ACC112 (cell line): ENCODE results near the gene NNMT.

ENCODE experiments used
- H2AFZ ChIP-seq: fragments of 200-600 bp; sonication (generic); one replicate; pipeline ENCODE4 v1.6.0; 2017; ENCODE audit warnings: antibody characterized with exemption, low read length; ENCODE audit not compliant: unreplicated experiment
- H3K27ac ChIP-seq: fragments of 200-600 bp; sonication (generic); 2 replicates; pipeline ENCODE4 v1.5.1; 2014; ENCODE audit warnings: low read depth, mild to moderate bottlenecking, antibody characterized with exemption, low read length, moderate library complexity
- H3K27me3 ChIP-seq: fragments of 200-600 bp; sonication (generic); 2 replicates; pipeline ENCODE4 v1.6.1; 2014; ENCODE audit warnings: mild to moderate bottlenecking, antibody characterized with exemption, low read length, moderate library complexity, mixed read lengths; ENCODE audit not compliant: insufficient read depth
- H3K36me3 ChIP-seq: fragments of 200-600 bp; sonication (generic); 2 replicates; pipeline ENCODE4 v1.6.1; 2016; ENCODE audit warnings: mild to moderate bottlenecking, antibody characterized with exemption, low read length, moderate library complexity, mixed read lengths; ENCODE audit not compliant: insufficient read depth
- H3K4me1 ChIP-seq: fragments of 200-600 bp; sonication (generic); one replicate; pipeline ENCODE4 v1.6.1; 2016; ENCODE audit warnings: low read length, mixed read lengths; ENCODE audit not compliant: insufficient read depth, unreplicated experiment, control insufficient read depth
- H3K4me3 ChIP-seq: fragments of 200-600 bp; sonication (generic); 2 replicates; pipeline ENCODE4 v1.5.1; 2014; ENCODE audit warnings: mild to moderate bottlenecking, low read depth, low read length
- H3K79me2 ChIP-seq: fragments of 200-600 bp; sonication (generic); one replicate; pipeline ENCODE4 v1.6.0; 2016; ENCODE audit warnings: low read length; ENCODE audit not compliant: control insufficient read depth, unreplicated experiment, insufficient read depth

The NNMT gene

GRCh38 chr11:114263513-114264170, 32.6 kb upstream of the NNMT start:
- Histone ChIP-seq H3K4me1 (peaks cover 2% of the 10 kb centered on the region), H3K27ac (no peak overlapping the region), H3K4me3 (no peak overlapping the region), H3K36me3 (no peaks in the 10 kb centered on the region), H2AFZ (no peak overlapping the region), H3K79me2 (no peaks in the 10 kb centered on the region), H3K27me3 (no peaks in the 10 kb centered on the region)

GRCh38 chr11:114264381-114264780, 31.8 kb upstream of the NNMT start:
- H3K27ac ChIP-seq: no peak overlapping the region
- H3K4me3 ChIP-seq: no peak overlapping the region
- no peaks in the 10 kb centered on the region for H3K4me1 ChIP-seq
- H3K79me2 ChIP-seq: no peaks in the 10 kb centered on the region
- no peaks in the 10 kb centered on the region for H3K36me3 ChIP-seq
- no peaks in the 10 kb centered on the region for H3K27me3 ChIP-seq
- no peak overlapping the region for H2AFZ ChIP-seq

- no peak overlapping the region for H2AFZ ChIP-seq
- no peaks in the 10 kb centered on the region for H3K27me3 ChIP-seq
- no peaks in the 10 kb centered on the region for H3K79me2 ChIP-seq
- no peak overlapping the region for H3K4me3 ChIP-seq
- H3K4me1 ChIP-seq: no peaks in the 10 kb centered on the region
- no peaks in the 10 kb centered on the region for H3K36me3 ChIP-seq
- H3K27ac ChIP-seq: no peak overlapping the region
Measured at GRCh38 chr11:114265122-114265878, 30.9 kb upstream of the NNMT start.

GRCh38 chr11:114269498-114269897, 26.7 kb upstream of the NNMT start:
- H3K36me3 ChIP-seq: no peaks in the 10 kb centered on the region
- H2AFZ ChIP-seq: no peak overlapping the region
- H3K27me3 ChIP-seq: no peaks in the 10 kb centered on the region
- no peak overlapping the region for H3K27ac ChIP-seq
- H3K4me1 ChIP-seq: no peaks in the 10 kb centered on the region
- H3K79me2 ChIP-seq: no peaks in the 10 kb centered on the region
- no peak overlapping the region for H3K4me3 ChIP-seq

- no peaks in the 10 kb centered on the region for H3K4me1 ChIP-seq
- H3K79me2 ChIP-seq: no peaks in the 10 kb centered on the region
- H2AFZ ChIP-seq: no peak overlapping the region
- no peaks in the 10 kb centered on the region for H3K36me3 ChIP-seq
- H3K27ac ChIP-seq: no peak overlapping the region
- no peaks in the 10 kb centered on the region for H3K27me3 ChIP-seq
- no peak overlapping the region for H3K4me3 ChIP-seq
Measured at GRCh38 chr11:114270531-114271270, 25.5 kb upstream of the NNMT start.

GRCh38 chr11:114271316-114271715, 24.9 kb upstream of the NNMT start:
- Histone ChIP-seq H3K4me1 (no peaks in the 10 kb centered on the region), H3K27me3 (no peaks in the 10 kb centered on the region), H3K79me2 (no peaks in the 10 kb centered on the region), H3K4me3 (no peak overlapping the region), H3K36me3 (no peaks in the 10 kb centered on the region), H3K27ac (no peak overlapping the region), H2AFZ (no peak overlapping the region)

GRCh38 chr11:114272311-114272710, 23.9 kb upstream of the NNMT start:
- no peak overlapping the region for H2AFZ ChIP-seq
- no peaks in the 10 kb centered on the region for H3K4me1 ChIP-seq
- H3K27me3 ChIP-seq: no peaks in the 10 kb centered on the region
- no peak overlapping the region for H3K4me3 ChIP-seq
- H3K36me3 ChIP-seq: no peaks in the 10 kb centered on the region
- H3K27ac ChIP-seq: no peak overlapping the region
- no peaks in the 10 kb centered on the region for H3K79me2 ChIP-seq

GRCh38 chr11:114273071-114273470, 23.1 kb upstream of the NNMT start:
- Histone ChIP-seq H3K79me2 (no peaks in the 10 kb centered on the region), H3K4me3 (no peak overlapping the region), H2AFZ (no peak overlapping the region), H3K27me3 (no peaks in the 10 kb centered on the region), H3K36me3 (no peaks in the 10 kb centered on the region), H3K4me1 (no peaks in the 10 kb centered on the region), H3K27ac (no peak overlapping the region)

- H3K79me2 ChIP-seq: no peaks in the 10 kb centered on the region
- no peak overlapping the region for H3K27ac ChIP-seq
- H3K4me1 ChIP-seq: no peaks in the 10 kb centered on the region
- H3K27me3 ChIP-seq: no peaks in the 10 kb centered on the region
- H3K36me3 ChIP-seq: no peaks in the 10 kb centered on the region
- no peak overlapping the region for H3K4me3 ChIP-seq
- no peak overlapping the region for H2AFZ ChIP-seq
Measured at GRCh38 chr11:114273890-114274635, 22.1 kb upstream of the NNMT start.

GRCh38 chr11:114274637-114275036, 21.6 kb upstream of the NNMT start:
- Histone ChIP-seq H3K4me3 (no peak overlapping the region), H2AFZ (no peak overlapping the region), H3K27me3 (no peaks in the 10 kb centered on the region), H3K27ac (no peak overlapping the region), H3K36me3 (no peaks in the 10 kb centered on the region), H3K79me2 (no peaks in the 10 kb centered on the region), H3K4me1 (peaks cover 4% of the 10 kb centered on the region)
